PFSK-1 (cell line): ENCODE results near the gene STK38L.

Source experiments
- FOXP2 ChIP-seq: optimal IDR thresholded peaks from 2 replicates; pipeline ENCODE3; 2011; ENCODE audit warnings: borderline replicate concordance, control low read depth, inconsistent platforms; ENCODE audit not compliant: insufficient read depth; ENCODE audit errors: extremely low read length, extremely low read depth
- POLR2AphosphoS5 ChIP-seq: IDR thresholded peaks from 2 replicates; pipeline ENCODE4 v1.6.1; 2012; ENCODE audit warnings: low read depth, mild to moderate bottlenecking, control low read depth, low read length, moderate library complexity
- REST ChIP-seq, 2 experiments: IDR thresholded peaks; 2 replicates each; pipeline versions ENCODE4 v1.6.1 to v1.8.0; 2011 to 2012; ENCODE audit warnings: low read depth in 2 of 2, low read length in 2 of 2, control low read depth in 1 of 2, inconsistent platforms in 1 of 2, mild to moderate bottlenecking in 1 of 2, moderate library complexity in 1 of 2; ENCODE audit not compliant: insufficient read depth in 1 of 2
- SIN3A ChIP-seq: IDR thresholded peaks from 2 replicates; pipeline ENCODE4 v1.6.1; 2012; ENCODE audit warnings: mild to moderate bottlenecking, low read length, moderate library complexity, borderline replicate concordance; ENCODE audit not compliant: insufficient read depth
- TAF1 ChIP-seq: IDR thresholded peaks from 2 replicates; pipeline ENCODE4 v1.6.1; 2012; ENCODE audit warnings: low read length, control low read depth, borderline replicate concordance; ENCODE audit not compliant: insufficient read depth

The STK38L gene

GRCh38 chr12:27282754-27283153 is 38.7 kb downstream of the STK38L start:
- TF ChIP-seq FOXP2 (no peak), REST (IDR thresholded peaks at IDR 0.05; ENCODE audit: insufficient read depth in 1 of 2, low read depth in 2 of 2, low read length in 2 of 2) (no peak), TAF1 (no peak), POLR2AphosphoS5 (no peak), SIN3A (no peak)

- no peak for TF ChIP-seq POLR2AphosphoS5
- no peak for TF ChIP-seq SIN3A
- TF ChIP-seq FOXP2: no peak
- TF ChIP-seq TAF1: no peak
- no peak for TF ChIP-seq REST (IDR thresholded peaks at IDR 0.05; ENCODE audit: insufficient read depth in 1 of 2, low read depth in 2 of 2, low read length in 2 of 2)
Measured at GRCh38 chr12:27284021-27284420, 39.9 kb downstream of the STK38L start.

- TF ChIP-seq POLR2AphosphoS5 (no peak), REST (IDR thresholded peaks at IDR 0.05; ENCODE audit: insufficient read depth in 1 of 2, low read depth in 2 of 2, low read length in 2 of 2) (no peak), SIN3A (no peak), TAF1 (no peak), FOXP2 (no peak)
Measured at GRCh38 chr12:27284751-27285150, 40.7 kb downstream of the STK38L start.

- TF ChIP-seq REST (IDR thresholded peaks at IDR 0.05; ENCODE audit: insufficient read depth in 1 of 2, low read depth in 2 of 2, low read length in 2 of 2): no peak
Measured at GRCh38 chr12:27285403-27285802, 41.3 kb downstream of the STK38L start.

- TF ChIP-seq SIN3A: no peak
- no peak for TF ChIP-seq FOXP2
- TF ChIP-seq POLR2AphosphoS5: no peak
- no peak for TF ChIP-seq TAF1
- TF ChIP-seq REST (IDR thresholded peaks at IDR 0.05; ENCODE audit: insufficient read depth in 1 of 2, low read depth in 2 of 2, low read length in 2 of 2): no peak
Measured at GRCh38 chr12:27289414-27289813, 45.3 kb downstream of the STK38L start.
